ENCODE results near the gene ABCC3.

Gene ABCC3

DNA sequence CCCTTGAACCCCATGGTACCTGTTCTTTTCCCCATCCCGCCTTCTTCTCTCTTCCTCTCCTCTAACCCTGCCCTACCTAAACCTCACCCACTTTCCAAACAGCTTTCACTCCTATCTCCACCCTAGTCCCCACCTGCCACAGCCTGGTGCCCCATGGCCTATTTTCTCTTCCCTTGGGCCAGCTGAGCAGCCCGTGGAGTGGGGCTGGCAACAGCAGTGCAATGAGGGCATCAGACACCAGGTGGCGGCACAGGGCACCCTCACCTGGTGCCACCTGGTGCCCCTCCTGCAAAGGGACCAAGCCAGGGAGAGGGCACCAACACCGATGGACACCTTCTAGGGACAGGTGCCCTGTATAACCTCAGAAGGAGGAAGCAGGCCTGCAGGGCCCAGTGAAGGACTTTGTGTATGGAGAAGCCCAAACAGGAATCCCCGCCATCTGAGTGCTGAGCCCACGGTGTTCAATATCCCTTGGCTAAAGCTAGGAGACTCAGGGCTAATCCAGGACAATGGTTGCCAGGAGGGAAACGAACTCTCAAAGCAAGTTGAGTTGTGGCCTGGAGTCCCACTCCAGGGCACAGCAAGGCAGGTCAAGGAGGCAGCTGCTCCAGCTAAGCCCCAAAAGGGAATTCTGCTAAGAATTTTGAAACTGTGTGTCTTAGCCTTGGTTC lies 4.0 kb upstream of the ABCC3 start:
- DNase-seq, result peak; percentile 30

GRCh38 chr17:50631195-50631907 lies 3.3 kb upstream of the ABCC3 start:
- DNase-seq, result no peak

- no peak for DNase-seq
Measured at GRCh38 chr17:50631908-50632571, 2.6 kb upstream of the ABCC3 start.

GRCh38 chr17:50632637-50633036 lies 2.0 kb upstream of the ABCC3 start:
- no peak for DNase-seq

DNA sequence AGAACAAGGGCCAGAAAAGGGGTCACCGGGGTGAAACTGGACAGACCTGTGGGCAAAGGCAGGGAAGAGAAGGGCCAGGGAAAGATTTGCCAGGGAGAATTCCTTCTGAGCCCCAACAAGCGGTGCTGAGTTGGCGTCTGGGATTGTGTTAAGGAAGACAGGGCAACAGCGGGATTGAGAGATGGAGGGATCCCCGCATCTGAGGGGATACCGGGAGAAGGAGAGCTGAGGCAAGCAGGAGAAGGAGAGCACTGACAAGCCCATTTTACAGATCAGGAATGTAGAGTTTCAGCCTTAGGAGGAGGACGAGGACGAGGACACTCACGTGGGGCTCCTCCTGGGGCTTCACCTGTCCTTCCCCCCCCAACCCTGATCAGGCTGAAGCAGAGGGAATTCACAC lies 998 bp upstream of the ABCC3 start:
- DNase-seq, result no peak

- DNase-seq, result no peak
Measured at GRCh38 chr17:50634915-50635731, 442 bp downstream of the ABCC3 start.

- DNase-seq, result no peak
Measured at GRCh38 chr17:50635732-50635981, 976 bp downstream of the ABCC3 start.

- no peak for DNase-seq
Measured at GRCh38 chr17:50635982-50636803, 1.5 kb downstream of the ABCC3 start.

DNA sequence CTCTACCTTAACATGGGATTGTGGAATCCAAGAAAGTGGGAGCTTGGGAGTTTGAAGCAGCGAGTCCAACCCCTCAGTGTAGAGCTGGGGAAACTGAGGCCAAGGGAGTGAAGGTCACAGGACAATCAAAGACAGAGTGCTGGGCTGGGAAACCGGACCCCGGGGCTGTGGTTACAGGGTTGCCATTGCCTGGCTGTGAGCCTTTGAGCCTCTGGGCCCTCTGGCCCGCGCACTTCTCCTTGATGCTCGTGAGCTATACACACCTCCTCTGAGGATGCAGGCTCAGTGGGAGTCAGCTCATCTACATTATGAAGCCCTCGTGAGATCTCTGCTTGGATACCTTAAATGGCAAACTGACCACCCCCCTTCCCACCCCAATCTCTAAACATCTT lies 2.1 kb downstream of the ABCC3 start:
- no peak for DNase-seq

- DNase-seq, result no peak
Measured at GRCh38 chr17:50637829-50638605, 3.3 kb downstream of the ABCC3 start.

GRCh38 chr17:50638606-50638965 lies 3.9 kb downstream of the ABCC3 start:
- no peak for DNase-seq

DNA sequence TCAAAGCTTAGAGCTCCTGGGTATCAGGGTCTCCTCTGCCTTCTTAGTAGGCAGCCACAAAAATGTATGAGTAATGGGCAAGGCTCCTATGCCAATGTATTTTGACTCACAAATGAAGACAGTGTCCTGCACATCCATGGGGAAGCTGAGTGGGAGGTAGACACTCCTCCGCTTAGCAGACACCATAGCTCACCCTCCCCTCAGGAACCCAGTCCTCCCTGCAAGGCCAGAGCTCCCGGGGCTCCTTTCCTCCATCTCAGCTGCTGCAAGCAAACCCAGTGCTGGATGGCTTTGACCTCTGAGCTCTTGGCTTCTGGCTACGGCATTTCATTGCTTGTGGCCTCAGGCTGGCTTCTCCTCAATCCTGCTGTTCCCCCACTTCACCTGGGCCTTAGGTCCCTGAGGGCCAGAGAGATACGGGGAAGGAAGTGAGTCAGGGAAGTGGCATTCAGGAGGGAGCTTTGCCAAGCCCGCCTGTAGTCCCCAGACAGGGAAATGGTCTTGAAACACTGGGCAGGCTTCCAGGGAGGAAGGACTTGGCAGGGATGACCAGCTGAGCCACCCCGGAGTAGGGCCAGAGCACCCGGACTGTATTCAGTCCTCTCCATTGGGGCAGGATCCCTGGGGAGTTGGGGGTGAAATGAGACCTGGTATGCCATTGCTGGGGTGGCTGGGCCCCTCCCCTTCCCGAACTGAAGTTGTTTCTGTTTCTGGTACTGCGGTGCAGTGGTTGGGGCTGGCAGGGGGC lies 4.5 kb downstream of the ABCC3 start:
- peak; percentile 79 for DNase-seq

DNA sequence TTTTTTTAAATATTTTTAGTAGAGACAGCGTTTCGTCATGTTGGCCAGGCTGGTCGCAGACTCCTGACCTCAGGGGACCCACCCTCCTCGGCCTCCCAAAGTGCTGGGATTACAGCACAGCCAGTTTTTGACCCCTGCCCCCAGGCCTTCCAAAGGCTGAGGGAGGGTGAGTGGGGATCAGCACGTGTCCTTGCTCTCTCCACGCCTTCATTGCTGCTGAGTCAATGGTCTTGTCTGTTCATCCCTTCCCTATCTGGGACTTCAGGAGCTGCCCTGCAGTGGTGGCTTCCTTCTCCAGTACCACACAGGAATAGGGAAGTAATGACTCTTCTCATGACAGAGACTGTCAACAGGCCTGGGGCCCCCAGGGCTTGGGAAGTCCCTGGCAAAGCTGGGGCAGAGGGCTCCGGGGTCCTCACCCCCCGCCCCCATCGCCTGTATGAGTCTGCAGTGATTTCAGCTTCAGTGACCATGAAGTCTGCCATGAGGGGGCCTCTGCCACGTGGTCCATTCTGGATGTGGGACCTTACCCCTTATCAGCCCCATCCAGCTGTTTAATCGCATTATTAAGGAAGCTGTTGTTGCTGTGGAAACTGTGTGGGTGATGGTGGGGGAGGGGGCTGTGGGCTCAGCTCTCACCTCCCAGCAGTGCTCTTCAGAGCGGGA lies 6.1 kb downstream of the ABCC3 start:
- no peak for DNase-seq

DNA sequence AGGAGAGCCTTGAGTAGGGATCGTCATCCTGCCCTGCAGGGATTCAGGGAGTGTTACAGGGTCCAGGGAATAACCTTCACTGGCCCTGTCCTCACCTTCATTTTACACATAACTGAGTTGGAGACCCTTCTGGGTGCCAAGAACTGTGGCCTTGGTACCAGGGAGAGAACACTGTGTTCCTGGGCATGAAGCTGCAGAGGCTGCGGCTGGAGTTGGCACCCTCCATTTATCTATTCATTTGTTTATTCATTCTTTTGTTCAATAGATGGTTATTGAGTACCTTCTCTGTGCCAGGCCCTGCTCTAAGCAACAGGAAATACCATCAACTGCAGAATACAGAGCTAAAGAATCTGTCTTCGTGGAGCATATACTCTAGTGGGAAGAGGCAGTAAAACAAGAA lies 6.7 kb downstream of the ABCC3 start:
- DNase-seq, result no peak

GRCh38 chr17:50642071-50642721 lies 7.5 kb downstream of the ABCC3 start:
- DNase-seq, result no peak

DNA sequence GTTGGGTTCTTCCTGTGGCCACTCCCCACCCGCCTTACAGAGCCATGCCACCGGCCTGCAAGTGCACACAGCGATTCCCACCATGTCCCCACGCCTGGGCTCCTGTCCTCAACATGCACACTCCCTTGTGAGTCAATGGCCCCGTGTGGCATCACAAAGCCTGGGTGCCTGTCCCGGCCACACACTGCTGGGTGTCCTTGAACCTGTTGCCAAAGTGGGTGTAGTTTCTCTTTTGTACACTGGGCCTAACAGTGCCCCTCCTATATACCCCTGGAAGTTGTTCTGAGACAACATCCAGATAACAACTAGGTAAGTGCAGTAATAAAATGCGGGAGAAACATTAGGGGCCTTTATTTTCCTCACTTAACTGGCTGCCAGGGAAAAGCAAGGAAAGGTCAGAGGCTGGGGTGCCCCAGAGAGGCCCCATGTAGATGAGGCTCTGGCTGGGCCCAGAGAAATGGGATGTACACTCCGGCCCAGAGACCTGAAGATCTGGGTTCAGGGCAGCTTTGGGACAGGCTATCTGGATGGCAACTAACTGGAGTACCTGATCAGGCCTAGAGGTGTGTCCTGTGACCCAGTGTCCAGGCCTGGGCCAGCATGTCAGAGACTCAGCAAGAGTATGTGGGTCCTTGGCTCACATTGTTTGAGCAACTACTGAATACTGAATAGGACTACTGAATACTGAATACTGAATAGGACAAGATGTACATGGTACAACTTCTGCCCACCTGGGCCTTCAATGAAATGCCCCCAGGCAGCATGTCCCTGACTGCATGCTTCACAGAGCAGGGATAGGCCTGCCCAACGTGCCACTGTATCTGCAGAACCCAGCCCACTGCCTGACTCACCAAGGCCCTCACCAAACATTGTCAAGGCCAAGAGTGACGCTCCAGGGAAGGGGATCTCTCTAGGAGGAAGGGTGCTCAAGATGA lies 8.3 kb downstream of the ABCC3 start:
- no peak for DNase-seq

GRCh38 chr17:50645748-50646682 lies 11.3 kb downstream of the ABCC3 start:
- DNase-seq, result no peak

DNA sequence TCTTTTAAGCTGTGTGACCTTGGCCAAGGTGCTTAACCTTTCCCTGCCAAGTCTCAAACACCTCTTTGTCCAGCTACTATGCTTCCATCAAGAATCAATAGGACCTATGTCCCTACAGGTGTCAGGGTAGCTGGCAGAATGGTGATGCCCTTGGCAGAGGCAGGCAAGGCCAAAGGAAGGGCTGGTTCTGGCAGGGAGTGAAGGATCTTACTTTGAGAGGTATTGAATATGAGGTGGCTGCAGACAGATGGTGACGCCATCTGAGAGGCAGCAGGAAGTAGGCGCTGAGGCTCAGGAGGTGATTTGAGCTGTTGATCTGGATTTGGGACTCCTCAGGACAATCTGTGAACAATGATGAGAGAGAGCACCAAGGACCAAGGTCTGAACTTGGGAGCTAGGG lies 12.5 kb downstream of the ABCC3 start:
- DNase-seq, result no peak

Data from NCI-H1092 treated with DMSO at 0.1 percent for 48 hours (cell line).